NCI-H1105 (cell line): ENCODE measurements around the gene FAM114A2.
"Not testable (repeated sequence)": the region's sequence is repeated elsewhere in the genome, so short reads cannot be mapped to it uniquely, and the experiment has no call there.

ENCODE experiments used
- DNase-seq: peaks from one replicate; lab custom pipeline; 2025; lab: John Stamatoyannopoulos, UW

Gene FAM114A2

DNA sequence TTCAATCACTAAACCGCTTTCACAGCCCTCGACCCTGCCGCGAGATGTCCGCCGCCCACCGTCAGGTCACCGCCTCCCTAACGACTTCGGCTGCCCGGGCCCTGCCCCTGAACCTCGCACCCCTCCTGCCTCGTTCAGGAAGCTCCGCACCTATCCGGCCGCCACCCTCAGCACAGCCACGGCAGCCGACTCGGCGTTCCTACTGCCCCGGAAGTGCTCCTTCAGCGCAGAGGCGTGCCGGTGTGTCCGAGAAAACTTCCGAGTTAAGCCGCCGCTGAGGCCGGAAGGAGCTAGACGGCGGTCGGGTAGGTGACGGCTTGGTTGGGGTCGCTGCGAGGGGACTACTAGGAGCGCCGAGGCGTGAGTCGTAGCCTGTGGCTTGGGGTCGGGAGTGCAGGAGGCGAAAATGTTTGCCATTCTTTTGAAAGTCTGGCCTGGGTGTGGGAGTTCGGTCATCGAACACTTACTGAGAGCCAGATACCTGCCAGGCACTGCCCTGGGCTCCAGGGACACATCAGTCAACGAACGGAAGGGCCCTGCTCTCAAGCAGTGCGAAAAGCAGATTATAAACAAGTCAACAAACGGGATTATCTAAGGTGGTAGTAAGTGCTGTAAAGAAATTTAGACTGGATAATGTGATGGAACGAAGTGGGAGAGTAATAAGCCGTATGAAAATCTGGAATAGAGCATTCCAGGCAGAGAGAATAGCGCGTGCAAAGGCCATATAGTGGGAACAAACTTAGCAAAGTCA is at the start of gene FAM114A2, which contains the start of gene MFAP3:
TSS of gene FAM114A2 (minus strand) at position 204 of the 751 bp plus-strand sequence. CDS start 3,957 bp downstream, outside the sequence.
TSS of gene MFAP3 (plus strand) at position 261 of the 751 bp plus-strand sequence. CDS start 10,756 bp downstream, outside the sequence.
- peak; percentile 48 for DNase-seq

DNA sequence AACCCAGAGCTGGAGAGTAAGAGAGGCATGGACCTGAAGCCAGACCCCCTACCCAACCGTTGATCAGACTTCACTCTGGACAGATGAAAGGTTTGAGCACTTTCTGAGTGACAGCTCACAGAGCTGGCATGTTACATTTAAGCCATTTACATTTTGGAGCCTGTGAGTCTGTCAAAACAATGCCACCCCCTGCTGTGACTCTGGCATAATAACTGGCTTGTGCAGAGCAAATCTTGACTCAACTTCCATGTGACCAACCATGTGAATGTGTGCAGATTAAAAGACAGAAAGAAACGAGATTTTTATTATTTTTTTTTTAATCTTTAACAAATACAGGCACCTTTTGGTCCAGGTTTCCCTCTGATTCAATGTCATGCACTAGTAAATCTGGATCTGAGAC is 48.5 kb upstream of the FAM114A2 start:
- peak; percentile 50 for DNase-seq

DNA sequence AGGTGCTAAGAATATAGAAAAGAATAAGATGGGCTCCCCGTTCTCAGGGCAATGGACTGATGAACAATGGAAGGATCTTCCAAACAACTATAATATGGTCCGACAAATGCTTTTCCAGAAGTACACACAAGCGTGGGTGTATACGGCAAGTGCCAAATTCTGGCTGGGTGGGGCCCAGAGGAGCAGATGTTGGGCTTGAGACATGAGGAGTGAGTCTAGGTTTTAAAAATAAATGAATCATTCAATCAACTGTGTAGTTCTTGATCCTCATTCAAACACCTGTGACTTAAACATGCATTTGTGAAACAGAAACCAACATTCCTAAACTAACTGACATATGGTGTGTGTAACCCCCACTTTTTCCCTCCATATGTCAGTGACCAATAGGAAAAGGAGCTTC is 47.9 kb upstream of the FAM114A2 start:
- no peak for DNase-seq

DNA sequence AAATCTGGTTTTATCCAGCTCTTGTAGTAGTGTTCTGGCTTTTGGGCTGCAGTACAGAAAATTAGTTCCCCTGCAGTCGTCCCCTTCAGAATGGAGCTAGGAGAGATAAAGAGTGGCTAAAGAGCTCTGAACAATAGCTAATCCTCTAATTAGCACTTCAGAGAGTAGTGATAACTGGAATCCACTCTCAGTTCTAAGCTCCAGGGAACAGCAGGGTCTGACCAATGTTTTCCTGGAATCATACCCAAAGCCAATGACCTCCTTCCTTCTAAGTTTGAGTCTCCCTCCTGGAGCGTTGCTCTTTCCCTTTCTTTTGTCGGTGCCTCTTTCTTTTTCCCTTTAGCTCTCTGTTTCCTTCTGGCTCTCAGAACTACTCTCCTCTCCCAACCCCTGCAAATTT is 47.4 kb upstream of the FAM114A2 start:
- no peak for DNase-seq

DNA sequence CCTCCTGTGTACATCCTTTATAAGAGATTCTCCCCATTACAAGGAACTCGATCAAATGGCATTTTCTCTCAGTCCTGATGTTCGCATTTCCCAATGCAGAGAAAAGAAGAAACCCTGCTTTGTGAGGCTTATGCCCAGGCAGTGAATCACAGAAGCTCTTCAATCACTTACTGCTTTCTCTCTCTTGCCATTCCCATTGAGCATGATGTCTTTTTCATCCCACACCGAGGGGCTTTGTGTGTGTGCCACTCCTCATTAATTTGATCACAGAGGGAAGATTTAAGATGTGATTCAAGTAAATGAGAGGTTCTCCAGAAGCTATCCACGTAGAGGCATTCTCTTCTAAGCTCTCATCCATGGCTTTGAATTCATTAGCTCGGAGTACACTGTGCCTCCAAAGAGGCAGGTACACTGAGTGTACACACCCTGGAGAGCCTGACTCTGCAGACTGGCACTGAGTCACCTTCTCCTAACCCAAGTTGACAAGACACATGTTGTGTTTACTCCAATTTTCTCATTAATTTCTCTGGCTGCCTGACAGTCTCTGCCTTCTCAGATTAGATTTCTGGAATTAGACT is 45.4 kb upstream of the FAM114A2 start:
- no peak for DNase-seq

DNA sequence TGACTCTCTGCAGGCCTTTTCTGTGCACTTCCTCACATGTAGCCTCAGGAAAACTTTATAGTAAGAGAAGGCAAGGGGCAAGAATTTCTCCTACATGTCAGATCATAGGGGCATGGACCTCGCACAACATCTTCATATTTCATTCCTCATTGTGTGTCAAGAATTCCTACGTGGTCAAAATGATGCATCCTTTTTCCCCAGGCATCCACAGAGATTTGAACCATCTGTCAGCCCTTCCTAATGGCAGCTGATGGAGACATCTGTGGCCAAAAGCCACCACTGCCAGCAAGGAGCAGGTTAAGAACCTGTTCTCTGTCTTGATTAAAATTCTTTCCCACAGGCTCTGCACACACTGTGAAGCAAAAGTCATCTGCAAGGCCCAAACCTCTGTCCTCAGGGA is 42.5 kb upstream of the FAM114A2 start:
- DNase-seq: no peak

DNA sequence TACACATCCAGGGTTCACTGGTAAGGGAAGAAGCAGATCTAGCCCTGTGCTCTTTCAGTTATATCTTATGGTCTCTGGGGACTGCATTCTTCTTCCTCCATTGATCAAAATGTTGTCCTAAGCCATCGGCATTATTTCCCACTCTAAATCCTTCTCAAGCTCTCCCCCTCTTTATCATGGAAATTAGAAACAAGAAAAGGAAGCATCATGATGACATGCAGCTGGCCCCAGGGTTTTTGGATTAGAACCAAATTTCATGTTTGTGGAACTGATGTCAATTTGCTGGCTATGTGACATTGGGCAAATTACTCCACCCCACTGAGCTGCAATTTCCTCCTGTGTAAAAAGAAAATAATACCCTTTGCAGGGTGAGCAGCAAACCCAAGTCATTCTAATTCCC is 39.6 kb upstream of the FAM114A2 start:
- peak; percentile 66 for DNase-seq

DNA sequence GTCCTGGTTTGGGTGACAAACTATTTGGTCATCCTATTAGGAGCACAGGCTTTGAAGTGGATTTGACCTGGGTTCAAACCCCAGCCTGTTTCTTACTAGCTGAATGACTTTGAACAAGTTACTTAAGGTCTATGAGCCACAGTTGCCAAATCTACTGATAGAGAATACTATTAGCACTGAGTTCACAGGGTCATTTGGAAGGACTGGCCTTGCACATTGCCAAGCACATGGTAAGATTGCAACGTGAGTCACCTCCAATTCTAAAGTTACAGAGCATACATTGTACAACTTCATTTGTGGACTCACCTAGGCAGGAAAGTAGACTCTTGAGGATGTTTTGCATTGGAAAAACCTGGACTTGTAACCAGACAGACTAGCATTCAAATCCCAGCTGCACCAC is 39.0 kb upstream of the FAM114A2 start:
- DNase-seq: no peak

DNA sequence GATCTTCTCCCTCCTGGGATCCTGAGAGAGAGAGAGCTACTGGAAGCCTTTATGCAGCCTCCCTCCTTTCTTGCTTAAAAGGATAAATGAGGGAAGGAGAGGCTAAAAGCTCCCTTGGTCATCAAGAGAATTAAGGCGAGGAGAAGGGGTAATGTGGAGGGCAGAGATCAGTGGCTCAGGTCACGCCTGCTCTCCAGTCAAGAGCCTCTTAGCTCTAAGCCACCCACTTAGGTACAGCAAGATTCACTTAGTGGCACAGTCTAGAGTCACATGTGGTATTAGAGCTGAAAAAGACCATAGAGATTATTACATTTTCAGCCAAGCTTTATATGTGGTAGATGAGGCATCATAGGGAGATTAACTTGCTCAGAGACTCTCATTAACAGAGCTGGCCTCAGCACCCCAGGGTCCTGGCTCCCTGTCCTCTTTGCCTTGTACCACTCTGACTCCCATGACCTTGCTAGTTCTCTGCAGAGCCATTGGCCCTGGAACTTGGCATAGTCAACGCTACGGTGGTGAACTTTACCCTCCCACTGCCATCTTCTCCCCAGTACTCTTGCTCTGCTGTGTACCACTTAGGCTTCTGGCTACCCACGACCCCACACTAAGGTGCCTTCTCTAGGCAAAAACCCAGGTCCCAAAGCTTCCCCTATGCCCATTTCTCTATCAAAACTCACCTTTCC is 37.7 kb upstream of the FAM114A2 start:
- DNase-seq: no peak

DNA sequence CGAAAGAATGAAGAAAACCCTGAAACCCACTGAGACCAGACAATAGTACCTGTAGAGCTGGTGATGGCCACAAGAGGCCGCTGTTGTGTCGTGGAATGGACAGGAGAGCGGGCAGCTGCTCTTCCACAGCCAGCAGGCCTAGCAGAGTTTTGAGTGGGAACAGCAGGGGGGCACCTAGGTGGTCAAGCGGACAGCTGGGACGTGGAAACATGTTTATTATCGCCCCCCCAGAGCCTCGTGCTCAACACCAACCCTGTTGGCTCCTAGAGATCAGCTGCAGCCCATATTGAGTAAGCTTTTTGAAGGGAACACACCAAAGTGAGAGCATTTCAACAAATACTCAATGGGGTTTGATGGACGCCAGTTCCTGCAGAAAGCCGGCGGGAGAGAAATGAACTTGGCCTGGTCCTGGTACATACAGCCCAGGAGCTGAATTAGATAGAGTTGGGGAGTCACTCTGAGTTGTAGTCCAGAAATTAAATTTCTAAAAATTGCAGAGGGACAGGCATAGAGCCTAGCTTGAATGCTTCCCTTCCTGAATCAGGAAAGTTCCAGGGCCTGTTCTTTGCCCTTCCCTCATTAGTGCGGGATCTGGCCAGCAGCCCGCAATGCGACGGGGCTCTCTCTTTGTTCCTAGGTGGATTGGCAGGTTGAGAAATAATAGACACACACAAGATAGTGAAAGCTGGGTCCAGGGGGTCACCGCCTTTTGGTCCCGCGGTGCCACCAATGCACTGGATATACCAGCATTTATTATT is 33.9 kb upstream of the FAM114A2 start:
- DNase-seq: peak; percentile 23

DNA sequence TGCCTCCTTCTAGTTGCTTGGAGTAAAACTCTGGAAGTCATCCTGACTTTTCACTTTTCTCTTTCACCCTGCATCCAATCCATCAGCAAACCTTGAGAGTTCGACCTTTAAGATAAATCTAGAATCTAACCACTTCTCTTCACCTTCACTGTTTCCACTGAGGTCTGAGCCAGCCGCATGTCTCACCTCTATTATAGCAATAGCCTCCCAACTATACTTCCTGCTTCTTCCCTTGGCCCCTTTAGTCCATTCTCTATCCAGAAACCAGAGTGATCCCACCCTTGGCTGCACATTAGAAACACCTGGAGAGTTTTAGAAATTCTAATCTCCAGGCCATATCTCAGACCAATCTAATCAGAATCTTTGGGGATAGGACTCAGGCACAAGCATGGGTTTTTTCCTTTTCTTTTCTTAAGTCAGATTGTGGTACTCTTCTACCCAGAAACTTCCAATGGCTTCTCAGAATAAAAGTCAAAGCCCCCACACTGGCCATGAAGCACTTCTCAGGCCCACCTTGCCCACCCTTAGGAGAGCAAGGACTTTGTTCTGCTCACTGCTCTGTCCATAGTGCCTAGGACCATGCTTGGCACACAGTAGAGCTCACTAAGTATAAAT is 33.2 kb upstream of the FAM114A2 start:
- DNase-seq: no peak

DNA sequence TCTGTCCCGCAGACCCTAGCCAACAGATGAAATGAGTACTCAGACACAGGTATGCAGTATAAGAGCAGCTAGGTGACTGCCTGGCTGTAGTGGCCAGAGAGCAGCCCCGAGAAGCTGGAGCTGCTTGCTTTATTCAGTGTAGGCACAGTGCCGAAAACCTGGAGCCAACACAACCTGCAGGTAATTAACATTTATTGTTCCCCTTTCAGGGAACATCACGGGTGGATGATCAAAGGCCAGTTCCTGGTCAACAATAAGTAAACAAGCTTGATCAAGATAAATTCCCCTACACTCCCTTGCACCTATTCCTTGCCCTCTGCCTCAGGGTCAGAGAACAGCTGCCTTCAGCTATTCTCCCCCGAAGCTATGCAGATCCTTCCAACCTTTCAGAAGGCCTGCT is 31.1 kb upstream of the FAM114A2 start:
- DNase-seq: not testable (repeated sequence)

DNA sequence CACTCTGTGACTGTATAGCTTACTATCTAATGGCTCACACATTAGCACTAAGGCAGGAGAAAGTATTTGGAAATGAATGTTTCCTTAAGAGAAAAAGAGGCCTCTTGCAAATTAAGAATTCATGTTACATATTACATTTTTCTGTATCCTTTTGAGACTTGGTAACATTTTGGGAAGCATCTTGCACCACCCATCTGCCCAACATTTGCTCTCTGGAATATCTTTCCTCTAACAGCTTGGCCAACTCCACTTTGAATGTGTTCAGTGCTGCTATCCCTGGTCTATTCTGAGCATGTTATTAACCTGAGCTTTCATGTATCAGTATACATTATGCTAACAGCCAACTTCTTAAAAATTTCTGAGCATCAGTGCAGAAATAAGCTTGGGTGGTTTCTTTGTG is 27.3 kb upstream of the FAM114A2 start:
- no peak for DNase-seq

DNA sequence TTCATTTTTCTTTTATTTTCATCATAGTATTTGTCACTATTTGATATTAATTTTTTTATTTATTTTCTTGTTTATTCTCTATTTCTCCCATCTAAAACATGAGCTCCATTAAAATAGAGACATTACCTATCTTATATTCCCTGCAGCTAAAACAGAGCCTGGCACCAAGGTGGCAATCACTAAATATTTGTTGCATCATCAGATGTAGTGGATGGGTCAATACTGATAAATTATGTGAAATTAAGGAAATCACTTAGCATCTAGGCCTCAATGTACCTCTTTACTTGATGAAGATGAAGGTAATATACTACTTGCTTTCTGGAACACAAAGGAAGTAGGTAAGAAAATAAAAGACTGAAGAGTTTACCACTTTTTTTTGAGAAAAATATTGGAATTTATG is 24.7 kb upstream of the FAM114A2 start:
- no peak for DNase-seq

DNA sequence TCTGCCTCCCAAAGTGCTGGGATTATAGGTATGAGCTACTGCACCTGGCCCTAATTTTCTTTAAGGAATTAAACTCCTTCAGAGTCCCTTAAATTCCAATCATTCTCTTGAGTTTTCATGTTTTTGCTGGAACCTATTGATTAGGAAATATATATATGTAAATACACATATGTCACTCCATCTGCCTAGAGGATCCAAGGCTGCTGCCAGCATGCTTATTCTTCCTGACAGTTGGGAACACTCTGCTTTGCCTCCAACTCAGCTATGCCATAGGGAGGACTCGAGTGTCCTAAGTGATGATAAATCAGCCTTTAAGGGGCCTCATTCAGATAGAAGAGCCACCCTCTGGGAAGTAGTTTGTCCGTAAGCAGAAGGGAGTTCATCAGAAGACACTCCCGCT is 21.9 kb upstream of the FAM114A2 start:
- DNase-seq: no peak

DNA sequence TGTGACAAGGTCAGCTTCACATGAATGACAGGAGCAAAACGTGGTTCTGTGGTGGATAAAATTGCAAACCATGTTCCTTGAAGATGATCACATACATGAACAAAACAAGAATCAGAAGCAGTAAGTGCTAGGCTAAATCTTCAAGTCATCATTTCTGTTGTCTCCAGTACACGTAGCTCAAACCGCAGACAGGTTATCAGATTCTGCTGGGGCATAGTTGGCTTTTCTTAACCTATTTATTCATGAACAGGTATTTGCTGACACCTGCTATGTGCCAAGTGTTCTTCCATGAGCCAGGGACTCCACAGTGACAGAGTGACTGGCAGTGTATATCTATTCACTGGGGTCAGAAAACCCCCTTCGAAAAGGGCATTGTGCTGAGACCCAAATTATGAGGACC is 20.9 kb upstream of the FAM114A2 start:
- no peak for DNase-seq

DNA sequence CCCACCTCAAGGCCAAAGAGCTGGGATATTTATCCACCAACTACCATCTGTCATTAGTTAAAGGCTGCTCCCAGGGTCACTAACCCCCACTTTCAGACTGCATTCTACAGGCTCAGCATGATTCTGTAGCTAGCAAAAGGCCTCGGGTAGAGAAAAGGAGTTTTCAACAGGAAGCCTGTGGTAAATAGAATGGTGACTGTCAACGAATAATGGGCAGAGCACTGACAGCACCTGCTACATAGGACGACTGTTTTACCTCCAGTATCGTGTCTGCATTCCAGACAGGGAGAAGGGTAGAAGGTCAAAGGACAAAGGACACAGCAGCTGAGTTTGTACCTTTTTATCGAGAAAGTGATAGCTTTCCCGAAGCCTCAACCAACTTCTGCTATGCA is 20.3 kb upstream of the FAM114A2 start:
- no peak for DNase-seq

DNA sequence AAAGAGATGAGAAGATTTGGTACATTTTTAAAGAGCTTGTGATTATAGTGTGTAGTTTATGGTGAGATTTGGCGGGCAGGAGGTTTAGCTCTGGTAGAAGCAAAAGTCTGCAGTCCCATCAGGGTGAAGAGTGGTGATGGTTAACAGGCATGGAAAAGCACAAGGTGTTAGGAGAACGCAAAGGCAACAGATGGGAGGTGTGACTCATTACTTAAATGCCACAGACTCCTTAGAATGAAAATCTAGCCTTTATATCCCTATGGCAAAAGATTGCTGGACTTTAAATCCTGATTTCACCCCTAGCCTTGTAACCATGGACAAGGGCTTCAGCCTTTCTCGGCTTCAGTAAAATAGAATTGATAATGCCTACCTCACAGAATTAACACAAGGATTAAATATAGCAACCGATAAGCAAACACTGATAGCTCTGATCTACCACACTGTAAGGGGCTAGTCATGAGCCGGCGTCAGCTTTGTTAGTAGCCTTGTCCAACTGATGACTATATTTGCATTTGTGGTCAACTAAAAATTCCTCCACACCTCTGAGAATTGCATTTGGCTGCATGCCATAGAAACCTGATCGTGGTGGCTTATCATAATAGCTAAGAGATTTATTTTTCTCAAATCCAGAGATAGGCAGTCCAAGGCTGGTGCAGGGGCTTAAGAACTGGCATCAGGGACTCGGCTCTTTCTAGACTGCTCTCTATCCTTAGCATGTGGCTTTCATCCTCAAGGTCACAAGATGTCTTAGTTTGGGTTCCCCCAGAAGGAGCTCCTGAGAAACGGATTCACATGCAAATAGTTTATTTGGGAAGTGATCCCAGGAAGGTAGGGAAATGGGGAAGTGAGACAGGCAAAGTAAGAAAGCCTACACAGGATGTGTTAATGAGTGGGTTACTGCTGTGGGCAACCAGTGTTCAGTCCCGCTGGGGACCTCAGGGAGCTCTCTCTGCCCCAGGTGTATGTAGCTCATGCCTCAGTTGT is 19.6 kb upstream of the FAM114A2 start:
- peak; percentile 66 for DNase-seq

DNA sequence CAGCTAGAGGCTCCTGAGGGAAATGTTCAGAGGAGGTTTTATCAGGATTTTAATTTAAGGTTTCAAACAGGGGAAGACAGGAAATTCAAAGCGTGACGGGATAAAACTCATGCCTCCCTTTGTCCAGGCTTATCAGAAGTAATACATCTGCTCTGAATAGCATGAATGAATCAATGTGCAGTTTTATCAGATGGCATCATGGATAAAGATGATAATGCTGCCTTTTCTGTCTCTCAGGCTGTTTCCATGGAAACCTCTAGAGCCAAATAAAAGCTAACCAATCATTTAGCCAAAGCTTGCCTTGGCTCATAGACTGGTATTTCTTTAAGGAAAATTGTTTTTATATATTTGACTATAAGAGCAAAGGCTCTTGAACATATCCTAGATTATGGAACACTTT is 16.5 kb upstream of the FAM114A2 start:
- no peak for DNase-seq

DNA sequence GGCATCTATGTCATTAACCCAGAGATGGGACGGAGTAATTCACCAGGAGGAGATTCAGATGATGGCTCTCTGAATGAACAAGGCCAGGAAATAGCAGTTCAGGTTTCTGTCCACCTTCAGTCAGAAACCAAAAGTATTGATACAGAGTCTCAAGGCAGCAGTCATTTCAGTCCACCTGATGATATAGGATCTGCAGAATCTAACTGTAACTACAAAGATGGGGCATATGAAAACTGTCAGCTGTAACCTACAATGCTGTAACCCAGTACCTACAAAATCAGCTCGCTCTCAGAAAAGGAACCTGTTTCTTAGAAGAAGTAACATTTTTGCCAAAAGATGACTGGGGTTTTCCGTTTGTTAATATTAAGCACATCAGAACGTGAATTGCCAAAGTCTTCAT is 14.8 kb upstream of the FAM114A2 start:
- DNase-seq: no peak

DNA sequence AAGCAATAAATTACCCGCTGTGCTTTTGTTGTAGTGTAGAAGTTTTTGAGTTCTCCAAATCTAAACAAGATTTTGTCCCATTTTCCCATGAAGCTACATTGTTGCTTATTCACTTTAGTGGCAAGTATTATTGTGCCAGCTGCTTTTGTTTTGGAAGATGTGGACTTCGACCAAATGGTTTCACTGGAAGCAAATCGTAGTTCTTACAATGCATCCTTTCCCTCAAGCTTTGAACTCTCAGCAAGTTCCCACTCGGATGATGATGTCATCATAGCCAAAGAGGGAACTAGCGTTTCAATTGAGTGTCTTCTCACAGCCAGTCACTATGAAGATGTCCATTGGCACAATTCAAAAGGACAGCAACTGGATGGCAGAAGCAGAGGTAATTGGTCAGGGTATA is 10.9 kb upstream of the FAM114A2 start:
- no peak for DNase-seq
